Sigmoid colon (tissue), 7 donors: Measurements from ENCODE around the gene DCBLD2. TPM values are rescaled to one million over a fixed set of nuclear protein-coding genes. Genes with fewer than 3 reads are reported as not detected.

Experiments used
- DNase-seq: peaks from one replicate; pipeline ENCODE4 v3.0.0-alpha.2; 2019
- H3K27ac ChIP-seq, 4 donors: fragments of 200-600 bp; sonication (generic); one replicate each; pipeline ENCODE4 v1.5.1; 2016 to 2019; ENCODE audit warnings: mild to moderate bottlenecking in 1 of 4
- H3K27me3 ChIP-seq, 3 donors: fragments of 200-600 bp; sonication (generic); one replicate each; pipeline ENCODE4 v1.5.1; 2019; ENCODE audit warnings: mild to moderate bottlenecking in 1 of 3
- H3K36me3 ChIP-seq, 4 donors: fragments of 200-600 bp; sonication (generic); one replicate each; pipeline ENCODE4 v1.5.1; 2016 to 2019
- H3K4me1 ChIP-seq, 4 donors: fragments of 200-600 bp; sonication (generic); one replicate each; pipeline ENCODE4 v1.5.1; 2017 to 2019
- H3K4me3 ChIP-seq, 4 donors: fragments of 200-600 bp; sonication (generic); one replicate each; pipeline ENCODE4 v1.5.1; 2017 to 2019; ENCODE audit warnings: mild to moderate bottlenecking in 2 of 4, moderate library complexity in 1 of 4
- H3K9me3 ChIP-seq, 4 donors: fragments of 200-600 bp in 3 of 4; sonication (generic) in 3 of 4; one replicate each; pipeline versions ENCODE4 v1.5.1 to v1.6.1; 2013 to 2019
- EP300 ChIP-seq, 4 donors: sonication (generic); formaldehyde crosslinking; IDR thresholded peaks; one replicate each; pipeline ENCODE4 v1.6.1; 2017; ENCODE audit warnings: antibody characterized with exemption in 4 of 4
- POLR2A ChIP-seq, 2 donors: fragments of 450-650 bp; IDR thresholded peaks; one replicate each; pipeline ENCODE4 v1.6.1; 2016; ENCODE audit warnings: antibody characterized with exemption in 2 of 2, mild to moderate bottlenecking in 2 of 2, moderate library complexity in 2 of 2
- POLR2AphosphoS5 ChIP-seq, 4 donors: sonication (generic); formaldehyde crosslinking; IDR thresholded peaks; one replicate each; pipeline ENCODE4 v1.6.1; 2017; ENCODE audit warnings: antibody characterized with exemption in 4 of 4
- WGBS, 2 donors: extraction: QIAGEN DNeasy Blood & Tissue Kit; methylation state at CpG; one replicate each; pipeline ENCODE4 v1.1.7; 2013; 5-methylcytosine and 5-hydroxymethylcytosine counted together
- intact Hi-C: fragments of 100-400 bp; cut with DNase I; formaldehyde crosslinking; loops from one replicate; pipeline ENCODE4 v1.15.1; 2023
- polyA plus RNA-seq, 3 donors: library from polyadenylated mRNA; stranded (reverse); fragments of 200-250 nt; gene quantifications; one replicate each; pipeline ENCODE4 v1.2.3, GENCODE V29; 2013
- total RNA-seq, 4 donors: library from RNA; depleted of rRNA; stranded (reverse); fragments of >200 nt; gene quantifications; one replicate each; pipeline ENCODE4 v1.1.0, GENCODE V29; 2016
- TF ChIP-seq, protein P1 (sequence below), 4 experiments: fragments of 450-650 bp in 3 of 4; fragments of 200-600 bp in 1 of 4; IDR thresholded peaks; one replicate each; pipeline ENCODE4 v1.5.1; 2016 to 2019; ENCODE audit warnings: antibody characterized with exemption in 4 of 4, mild to moderate bottlenecking in 3 of 4, moderate library complexity in 2 of 4
- donor health status: healthy with polysubstance abuse.
- donor health status: Bipolar disorder and iron deficiency.
- donor health status: healthy.

Gene DCBLD2
- total and polyA plus RNA-seq, 7 donors = 1.2 to 56.5 (median 38.8) TPM

- Histone ChIP-seq H3K27ac (no peak overlapping the region), H3K9me3 (no peaks in the 10 kb centered on the region), H3K36me3 (no peaks in the 10 kb centered on the region), H3K4me3 (no peak overlapping the region), H3K4me1 (peaks cover 0 to 89% (median 57%) of the 10 kb centered on the region in 4 donors), H3K27me3 (no peaks in the 10 kb centered on the region)
- TF ChIP-seq, protein P1, sequence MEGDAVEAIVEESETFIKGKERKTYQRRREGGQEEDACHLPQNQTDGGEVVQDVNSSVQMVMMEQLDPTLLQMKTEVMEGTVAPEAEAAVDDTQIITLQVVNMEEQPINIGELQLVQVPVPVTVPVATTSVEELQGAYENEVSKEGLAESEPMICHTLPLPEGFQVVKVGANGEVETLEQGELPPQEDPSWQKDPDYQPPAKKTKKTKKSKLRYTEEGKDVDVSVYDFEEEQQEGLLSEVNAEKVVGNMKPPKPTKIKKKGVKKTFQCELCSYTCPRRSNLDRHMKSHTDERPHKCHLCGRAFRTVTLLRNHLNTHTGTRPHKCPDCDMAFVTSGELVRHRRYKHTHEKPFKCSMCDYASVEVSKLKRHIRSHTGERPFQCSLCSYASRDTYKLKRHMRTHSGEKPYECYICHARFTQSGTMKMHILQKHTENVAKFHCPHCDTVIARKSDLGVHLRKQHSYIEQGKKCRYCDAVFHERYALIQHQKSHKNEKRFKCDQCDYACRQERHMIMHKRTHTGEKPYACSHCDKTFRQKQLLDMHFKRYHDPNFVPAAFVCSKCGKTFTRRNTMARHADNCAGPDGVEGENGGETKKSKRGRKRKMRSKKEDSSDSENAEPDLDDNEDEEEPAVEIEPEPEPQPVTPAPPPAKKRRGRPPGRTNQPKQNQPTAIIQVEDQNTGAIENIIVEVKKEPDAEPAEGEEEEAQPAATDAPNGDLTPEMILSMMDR (IDR thresholded peaks at IDR 0.05) = no peak
- WGBS, 2 donors = 86 to 87% methylated on average over 1 of the region's 1 CpG
- intact Hi-C loops = no loop called here
- DNase-seq = no peak
Measured at GRCh38 chr3:98890181-98890835, 11.2 kb downstream of the DCBLD2 start.

- WGBS, 2 donors = 87 to 91% methylated on average over 1 of the region's 1 CpG
- no peak for TF ChIP-seq POLR2AphosphoS5 (IDR thresholded peaks at IDR 0.05)
- TF ChIP-seq EP300 (IDR thresholded peaks at IDR 0.05) = no peak
- TF ChIP-seq, protein P1 (IDR thresholded peaks at IDR 0.05) = no peak
- no peak for TF ChIP-seq POLR2A (IDR thresholded peaks at IDR 0.05)
- H3K4me1 ChIP-seq = peaks cover 0 to 94% (median 61%) of the 10 kb centered on the region in 4 donors
Measured at GRCh38 chr3:98887684-98888083, 13.8 kb downstream of the DCBLD2 start.

GRCh38 chr3:98886525-98886924, 15.0 kb downstream of the DCBLD2 start:
- WGBS, 2 donors = 75 to 83% methylated on average over 2 of the region's 2 CpGs
- Histone ChIP-seq H3K4me1 (peaks cover 0 to 82% (median 50%) of the 10 kb centered on the region in 4 donors), H3K36me3 (no peaks in the 10 kb centered on the region), H3K9me3 (no peaks in the 10 kb centered on the region), H3K4me3 (no peak overlapping the region), H3K27ac (peak overlapping the region in 2 of 4 donors; percentile 60 to 62), H3K27me3 (no peaks in the 10 kb centered on the region)
- DNase-seq = no peak
- intact Hi-C loops = no loop called here
- TF ChIP-seq, protein P1 (IDR thresholded peaks at IDR 0.05) = no peak
- TF ChIP-seq POLR2AphosphoS5 (IDR thresholded peaks at IDR 0.05) (no peak), EP300 (IDR thresholded peaks at IDR 0.05) (no peak), POLR2A (IDR thresholded peaks at IDR 0.05) (no peak)

More at GRCh38 chr3:98887684-98888083, 13.8 kb downstream of the DCBLD2 start:
- Histone ChIP-seq H3K27ac (no peak overlapping the region), H3K27me3 (no peaks in the 10 kb centered on the region), H3K4me3 (no peak overlapping the region), H3K9me3 (no peaks in the 10 kb centered on the region), H3K36me3 (no peaks in the 10 kb centered on the region)
- intact Hi-C loops = no loop called here
- DNase-seq = no peak

DNA sequence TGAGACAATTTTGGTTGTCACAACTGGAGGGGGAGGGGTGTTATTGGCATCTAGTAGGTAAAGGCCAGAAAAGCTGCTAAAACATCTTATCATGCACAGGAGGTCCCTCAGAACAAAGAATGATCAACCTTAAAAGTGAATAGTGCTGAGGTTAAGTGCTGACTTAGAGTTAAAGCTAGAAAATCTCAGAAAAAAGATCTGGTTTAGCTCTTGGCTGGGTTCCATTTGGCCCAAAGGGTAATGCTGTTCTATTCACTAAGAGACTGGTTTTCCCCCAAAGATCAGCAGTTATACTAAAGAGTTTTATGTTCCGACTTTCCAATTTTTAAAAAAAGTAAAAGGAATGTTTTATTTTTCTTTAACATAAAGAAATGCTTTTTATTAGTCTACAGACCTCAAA, 15.6 kb downstream of the DCBLD2 start:
- no peaks in the 10 kb centered on the region for H3K9me3 ChIP-seq
- intact Hi-C loops = no loop called here
- H3K4me3 ChIP-seq = no peak overlapping the region
- 84 to 87% methylated on average over 1 of the region's 1 CpG for WGBS, 2 donors
- H3K27ac ChIP-seq = peak overlapping the region in 2 of 4 donors; percentile 60 to 62
- peaks cover 0 to 5% (median under 1%) of the 10 kb centered on the region in 4 donors for H3K36me3 ChIP-seq
- TF ChIP-seq, protein P1 (IDR thresholded peaks at IDR 0.05) = no peak
- no peak for TF ChIP-seq POLR2A (IDR thresholded peaks at IDR 0.05)
- TF ChIP-seq EP300 (IDR thresholded peaks at IDR 0.05) = no peak
- no peak for TF ChIP-seq POLR2AphosphoS5 (IDR thresholded peaks at IDR 0.05)
- DNase-seq = no peak
- H3K4me1 ChIP-seq = peaks cover 0 to 75% (median 43%) of the 10 kb centered on the region in 4 donors
- H3K27me3 ChIP-seq = no peaks in the 10 kb centered on the region
